ENCODE results near the gene OR51E1. TPM values are rescaled to one million over a fixed set of nuclear protein-coding genes. Genes with fewer than 3 reads are reported as not detected.

Gene OR51E1
- total RNA-seq, 1 donor from 2014 or later, result 0.41 TPM

GRCh38 chr11:4647766-4648165, 4.0 kb downstream of the OR51E1 start:
- DNase-seq (ENCODE audit: low spot score in 2 of 2) (no peak), FAIRE-seq (no peak)

GRCh38 chr11:4654635-4655369, 11.0 kb downstream of the OR51E1 start:
- no peak for DNase-seq (ENCODE audit: low spot score in 2 of 2)

GRCh38 chr11:4658629-4659445, 15.1 kb downstream of the OR51E1 start:
- DNase-seq (ENCODE audit: low spot score in 2 of 2) (no peak), FAIRE-seq (no peak)

More at GRCh38 chr11:4654635-4655369, 11.0 kb downstream of the OR51E1 start:
- FAIRE-seq, result no peak

- FAIRE-seq, result no peak
- no peak for DNase-seq (ENCODE audit: low spot score in 2 of 2)
Measured at GRCh38 chr11:4662876-4663275, 19.1 kb downstream of the OR51E1 start.

GRCh38 chr11:4664183-4664582, 20.4 kb downstream of the OR51E1 start:
- DNase-seq (ENCODE audit: low spot score in 2 of 2) (no peak), FAIRE-seq (no peak)

GRCh38 chr11:4664786-4665185, 21.0 kb downstream of the OR51E1 start:
- DNase-seq (ENCODE audit: low spot score in 2 of 2) (no peak), FAIRE-seq (no peak)

- no peak for DNase-seq (ENCODE audit: low spot score in 2 of 2)
- FAIRE-seq, result no peak
Measured at GRCh38 chr11:4665424-4665823, 21.6 kb downstream of the OR51E1 start.

- no peak for DNase-seq (ENCODE audit: low spot score in 2 of 2)
- FAIRE-seq, result no peak
Measured at GRCh38 chr11:4671741-4672140, 28.0 kb downstream of the OR51E1 start.

- DNase-seq (ENCODE audit: low spot score in 2 of 2) (no peak), FAIRE-seq (no peak)
Measured at GRCh38 chr11:4672470-4672869, 28.7 kb downstream of the OR51E1 start.

- DNase-seq (ENCODE audit: low spot score in 2 of 2) (no peak), FAIRE-seq (no peak)
Measured at GRCh38 chr11:4673781-4674180, 30.0 kb downstream of the OR51E1 start.

- DNase-seq (ENCODE audit: low spot score in 2 of 2), result no peak
- no peak for FAIRE-seq
Measured at GRCh38 chr11:4677948-4678347, 34.2 kb downstream of the OR51E1 start.

- FAIRE-seq (no peak), DNase-seq (ENCODE audit: low spot score in 2 of 2) (no peak)
Measured at GRCh38 chr11:4680341-4680740, 36.6 kb downstream of the OR51E1 start.

- FAIRE-seq (no peak), DNase-seq (ENCODE audit: low spot score in 2 of 2) (no peak)
Measured at GRCh38 chr11:4682623-4683419, 39.0 kb downstream of the OR51E1 start.

- no peak for DNase-seq (ENCODE audit: low spot score in 2 of 2)
- FAIRE-seq, result no peak
Measured at GRCh38 chr11:4684631-4685285, 41.0 kb downstream of the OR51E1 start.

GRCh38 chr11:4695442-4695841, 51.7 kb downstream of the OR51E1 start:
- FAIRE-seq, result no peak

GRCh38 chr11:4697585-4697984, 53.8 kb downstream of the OR51E1 start, which contains the start of gene OR51E2:
Gene OR51E2 (minus strand): TSS chr11:4697853. CDS start chr11:4682711, 15,142 bp downstream.
- DNase-seq (ENCODE audit: low spot score in 2 of 2) (no peak), FAIRE-seq (no peak)

More at GRCh38 chr11:4695442-4695841, 51.7 kb downstream of the OR51E1 start:
- no peak for DNase-seq (ENCODE audit: low spot score in 2 of 2)

GRCh38 chr11:4699697-4700435, 56.1 kb downstream of the OR51E1 start:
- no peak for DNase-seq (ENCODE audit: low spot score in 2 of 2)
- no peak for FAIRE-seq

GRCh38 chr11:4700436-4700820, 56.6 kb downstream of the OR51E1 start:
- DNase-seq (ENCODE audit: low spot score in 2 of 2) (no peak), FAIRE-seq (no peak)

GRCh38 chr11:4704054-4704789, 60.4 kb downstream of the OR51E1 start, which contains the start of gene MMP26:
Gene MMP26 (plus strand): TSS chr11:4704784.
- FAIRE-seq, result no peak

More at GRCh38 chr11:4704054-4704789, 60.4 kb downstream of the OR51E1 start, which contains the start of gene MMP26:
- DNase-seq (ENCODE audit: low spot score in 2 of 2), result no peak

Data from frontal cortex (tissue), 4 donors.